K562 (cell line): ENCODE data around the gene SND1. TPM values are rescaled to one million over a fixed set of nuclear protein-coding genes. Genes with fewer than 3 reads are reported as not detected.

Source experiments
- ATF7 ChIP-seq: fragments of 450-650 bp; IDR thresholded peaks from 2 replicates; pipeline ENCODE4 v1.7.1; 2014; ENCODE audit warnings: mild to moderate bottlenecking, moderate library complexity
- BRCA1 ChIP-seq, 2 experiments: fragments of 450-650 bp in 1 of 2; sonication (generic) in 1 of 2; formaldehyde crosslinking in 1 of 2; IDR thresholded peaks; 2 replicates each; pipeline versions ENCODE4 v1.5.0 to v1.6.1; 2017 to 2020; ENCODE audit warnings: mild to moderate bottlenecking in 1 of 2, missing genetic modification reagents in 1 of 2
- C11orf30 ChIP-seq: fragments of 450-650 bp; IDR thresholded peaks from 2 replicates; pipeline ENCODE4 v1.6.1; 2016; ENCODE audit warnings: low read depth, mild to moderate bottlenecking
- ESRRA ChIP-seq: fragments of 450-650 bp; IDR thresholded peaks from 2 replicates; pipeline ENCODE4 v1.6.1; 2014; ENCODE audit warnings: low read depth, mild to moderate bottlenecking, moderate library complexity, borderline replicate concordance
- FOXK2 ChIP-seq, 2 experiments: fragments of 450-650 bp; IDR thresholded peaks in 1 of 2; conservative IDR thresholded peaks in 1 of 2; 2 replicates each; pipeline ENCODE4 v1.6.1; 2016; ENCODE audit warnings: low read depth in 2 of 2, mild to moderate bottlenecking in 1 of 2
- GABPA ChIP-seq: fragments of 200-800 bp; sonication (Bioruptor generic); conservative IDR thresholded peaks from 2 replicates; pipeline ENCODE4 v1.6.1; 2016; ENCODE audit warnings: low read depth, missing genetic modification characterization, missing compliant biosample characterization
- HDAC1 ChIP-seq, 2 experiments: fragments of 450-650 bp; IDR thresholded peaks; 2 replicates each; pipeline ENCODE4 v1.6.1; 2016 to 2017; ENCODE audit warnings: inconsistent platforms in 1 of 2, mild to moderate bottlenecking in 1 of 2, moderate library complexity in 1 of 2
- KDM5B ChIP-seq: fragments of 200-600 bp; sonication (generic); IDR thresholded peaks from 2 replicates; pipeline ENCODE4 v1.6.1; 2012; ENCODE audit warnings: low read depth, mild to moderate bottlenecking, moderate library complexity, low read length, control low read depth, inconsistent platforms; ENCODE audit not compliant: insufficient replicate concordance
- MAZ ChIP-seq, 2 experiments: fragments of 450-650 bp in 1 of 2; sonication (generic) in 1 of 2; formaldehyde crosslinking; IDR thresholded peaks in 1 of 2; conservative IDR thresholded peaks in 1 of 2; 2 replicates each; pipeline versions ENCODE4 v1.4.0 to v1.5.0; 2020; ENCODE audit warnings: mild to moderate bottlenecking in 1 of 2, missing genetic modification reagents in 1 of 2
- NELFE ChIP-seq: IDR thresholded peaks from 2 replicates; pipeline ENCODE4 v1.6.1; 2011; ENCODE audit warnings: mild to moderate bottlenecking; ENCODE audit not compliant: insufficient read depth, insufficient read length
- NR4A1 ChIP-seq, 2 experiments: fragments of 250-450 bp in 1 of 2; fragments of 450-650 bp in 1 of 2; sonication (Bioruptor Pico) in 1 of 2; IDR thresholded peaks; 2 replicates each; pipeline versions ENCODE4 v1.4.0 to v1.6.1; 2016 to 2020; ENCODE audit warnings: mild to moderate bottlenecking in 2 of 2, missing compliant biosample characterization in 1 of 2, missing genetic modification characterization in 1 of 2, moderate library complexity in 1 of 2
- NUFIP1 ChIP-seq: fragments of 450-650 bp; IDR thresholded peaks from 2 replicates; pipeline ENCODE4 v1.6.1; 2018; ENCODE audit not compliant: partially characterized antibody
- PHF21A ChIP-seq: fragments of 450-650 bp; IDR thresholded peaks from 2 replicates; pipeline ENCODE4 v1.6.1; 2017; ENCODE audit warnings: low read depth, borderline replicate concordance
- POLR2G ChIP-seq: fragments of 200-400 bp; formaldehyde crosslinking; IDR thresholded peaks from 2 replicates; pipeline ENCODE4 v1.6.1; 2017; ENCODE audit warnings: low read depth, mild to moderate bottlenecking, antibody characterized with exemption, low read length, moderate library complexity
- POLR3A ChIP-seq: IDR thresholded peaks from 2 replicates; pipeline ENCODE4 v1.6.1; 2011; ENCODE audit warnings: borderline replicate concordance, mild to moderate bottlenecking, moderate library complexity; ENCODE audit not compliant: insufficient read length, insufficient read depth; ENCODE audit errors: extremely low read depth
- PTRF ChIP-seq: fragments of 450-650 bp; IDR thresholded peaks from 2 replicates; pipeline ENCODE4 v1.6.1; 2016; ENCODE audit warnings: mild to moderate bottlenecking, missing genetic modification characterization, missing compliant biosample characterization
- RBM39 ChIP-seq: fragments of 200-400 bp; formaldehyde crosslinking; optimal IDR thresholded peaks from 2 replicates; pipeline ENCODE3; 2018; ENCODE audit warnings: low read depth, low read length
- SNIP1 ChIP-seq: fragments of 450-650 bp; IDR thresholded peaks from 2 replicates; pipeline ENCODE4 v1.7.1; 2017; ENCODE audit warnings: low read depth, mild to moderate bottlenecking
- SRF ChIP-seq, 2 experiments: fragments of 250-450, 450-650 bp in 1 of 2; sonication (Bioruptor Pico) in 1 of 2; sonication (generic) in 1 of 2; formaldehyde crosslinking; IDR thresholded peaks; 2 replicates each; pipeline versions ENCODE4 v1.5.0 to v1.5.1; 2020 to 2022; ENCODE audit warnings: mild to moderate bottlenecking in 1 of 2, missing genetic modification reagents in 1 of 2
- SRSF3 ChIP-seq: fragments of 200-400 bp; formaldehyde crosslinking; IDR thresholded peaks from 2 replicates; pipeline ENCODE4 v1.6.1; 2016; ENCODE audit warnings: mild to moderate bottlenecking, low read length, moderate library complexity; ENCODE audit not compliant: insufficient read depth
- SUPT5H ChIP-seq: fragments of 450-650 bp; IDR thresholded peaks from 2 replicates; pipeline ENCODE4 v1.6.1; 2016
- TCF15 ChIP-seq: fragments of 250-450 bp; sonication (Bioruptor Pico); IDR thresholded peaks from 2 replicates; pipeline ENCODE4 v1.8.0; 2022; ENCODE audit warnings: moderate library complexity, mild to moderate bottlenecking, inconsistent platforms
- ZKSCAN1 ChIP-seq: fragments of 150-350 bp; IDR thresholded peaks from 2 replicates; pipeline ENCODE4 v1.6.1; 2016; ENCODE audit warnings: low read depth, low read length
- ZNF197 ChIP-seq: fragments of 200-800 bp; sonication (Bioruptor generic); IDR thresholded peaks from 2 replicates; pipeline ENCODE4 v1.6.1; 2016; ENCODE audit warnings: low read depth, missing genetic modification characterization, missing compliant biosample characterization
- ZNF212 ChIP-seq: fragments of 450-650 bp; formaldehyde crosslinking; IDR thresholded peaks from 2 replicates; pipeline ENCODE4 v1.4.0; 2020; ENCODE audit warnings: mild to moderate bottlenecking
- ZNF79 ChIP-seq: fragments of 250-450 bp; sonication (Bioruptor Pico); IDR thresholded peaks from 2 replicates; pipeline ENCODE4 v1.4.0; 2020; ENCODE audit warnings: low read depth, mild to moderate bottlenecking, moderate library complexity
- ZZZ3 ChIP-seq: fragments of 450-650 bp; IDR thresholded peaks from 2 replicates; pipeline ENCODE4 v1.6.1; 2016; ENCODE audit warnings: antibody characterized with exemption, mild to moderate bottlenecking, moderate library complexity
- polyA plus RNA-seq, 8 experiments: library from polyadenylated mRNA; depleted of rRNA in 4 of 8; stranded (reverse) in 5 of 8; unstranded in 3 of 8; fragments of >200 nt; fragmentation: Nextera tagmentation in 2 of 8; fragmentation: Illumina TruSeq in 1 of 8; extraction: Ambion mirVana in 2 of 8; extraction: Trizol in 1 of 8; gene quantifications; 2 replicates each; pipeline versions ENCODE4 v1.2.1 to v1.2.3, GENCODE V29; 2011 to 2014; ENCODE audit warnings: inconsistent platforms in 1 of 8, missing spikeins in 1 of 8
- total RNA-seq, 7 experiments: library from RNA; depleted of rRNA in 6 of 7; stranded (reverse); fragments of >200 nt in 6 of 7; fragmentation: Illumina TruSeq in 2 of 7; extraction: Trizol in 2 of 7; gene quantifications; 2 replicates each; pipeline versions ENCODE4 v1.2.1 to v1.2.3, GENCODE V29; 2011 to 2021; ENCODE audit warnings: low replicate concordance in 1 of 7
- TF ChIP-seq, protein P1 (sequence below): sonication (generic); formaldehyde crosslinking; IDR thresholded peaks from 2 replicates; pipeline ENCODE4 v1.8.1; 2023; ENCODE audit warnings: mild to moderate bottlenecking, missing genetic modification reagents

Gene SND1
- total and polyA plus RNA-seq, 9 of the 15 experiments (the other 6 are each of a cell fraction or from before 2014, with no cell fraction given): 46.5 to 307 (median 191) TPM

DNA sequence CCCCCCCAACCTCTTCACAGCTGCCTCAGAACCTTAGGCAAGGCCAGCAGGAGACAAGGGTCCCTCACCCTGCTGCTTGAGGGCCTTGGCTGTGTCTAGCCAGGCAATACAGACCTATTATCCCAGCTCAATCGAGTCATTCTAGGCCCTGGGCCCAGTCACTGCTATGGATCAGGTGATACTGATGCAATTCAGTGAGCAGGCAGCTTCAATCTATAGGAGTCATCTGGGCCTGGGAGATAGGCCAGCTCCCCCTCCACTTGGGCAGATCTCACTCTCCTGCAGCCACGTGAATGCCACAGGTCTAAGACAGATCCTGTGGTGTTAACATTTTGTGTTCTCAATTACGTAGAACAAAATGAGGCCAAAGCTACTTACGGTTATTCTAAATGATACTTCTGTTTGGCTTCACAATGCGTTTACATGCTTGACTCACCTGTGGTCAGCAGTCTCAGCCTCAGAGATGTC lies 447.2 kb downstream of the SND1 start (continued):
- 0 out of 4 replicates have a peak, but pooled peaks of 1 of the 2 experiments have one; percentile 36 for TF ChIP-seq SRF (CRISPR knock-in tag; IDR thresholded peaks at IDR 0.05)
- TF ChIP-seq, protein P1, sequence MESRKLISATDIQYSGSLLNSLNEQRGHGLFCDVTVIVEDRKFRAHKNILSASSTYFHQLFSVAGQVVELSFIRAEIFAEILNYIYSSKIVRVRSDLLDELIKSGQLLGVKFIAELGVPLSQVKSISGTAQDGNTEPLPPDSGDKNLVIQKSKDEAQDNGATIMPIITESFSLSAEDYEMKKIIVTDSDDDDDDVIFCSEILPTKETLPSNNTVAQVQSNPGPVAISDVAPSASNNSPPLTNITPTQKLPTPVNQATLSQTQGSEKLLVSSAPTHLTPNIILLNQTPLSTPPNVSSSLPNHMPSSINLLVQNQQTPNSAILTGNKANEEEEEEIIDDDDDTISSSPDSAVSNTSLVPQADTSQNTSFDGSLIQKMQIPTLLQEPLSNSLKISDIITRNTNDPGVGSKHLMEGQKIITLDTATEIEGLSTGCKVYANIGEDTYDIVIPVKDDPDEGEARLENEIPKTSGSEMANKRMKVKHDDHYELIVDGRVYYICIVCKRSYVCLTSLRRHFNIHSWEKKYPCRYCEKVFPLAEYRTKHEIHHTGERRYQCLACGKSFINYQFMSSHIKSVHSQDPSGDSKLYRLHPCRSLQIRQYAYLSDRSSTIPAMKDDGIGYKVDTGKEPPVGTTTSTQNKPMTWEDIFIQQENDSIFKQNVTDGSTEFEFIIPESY (CRISPR knock-in tag): 0 out of 2 replicates have a peak, but pooled peaks have one; percentile 53
- no peak for TF ChIP-seq PHF21A
- TF ChIP-seq ZNF79: no peak
- TF ChIP-seq POLR2G: no peak
- TF ChIP-seq C11orf30: peak; percentile 24; the same call in 1 of the 2 replicates
- no peak for TF ChIP-seq TCF15
- peak in 1 of 2 experiments; percentile 48; a peak in 1 of 4 replicates for TF ChIP-seq HDAC1 (IDR thresholded peaks at IDR 0.05)
- no peak for TF ChIP-seq ZZZ3
- no peak for TF ChIP-seq GABPA (tag)
- no peak for TF ChIP-seq BRCA1 (IDR thresholded peaks at IDR 0.05)
- no peak for TF ChIP-seq BRCA1 (CRISPR knock-in tag; IDR thresholded peaks at IDR 0.05)
- peak; percentile 92 for TF ChIP-seq ATF7
- TF ChIP-seq NELFE: no peak
- TF ChIP-seq SUPT5H: no peak
- no peak for TF ChIP-seq SRSF3
- TF ChIP-seq MAZ (CRISPR knock-in tag; conservative IDR thresholded peaks at IDR 0.05 in 1 of 2, IDR thresholded peaks at IDR 0.05 in 1 of 2): no peak; a peak in 2 of 4 replicates
- peak in 1 of 2 experiments; percentile 30; a peak in 1 of 4 replicates for TF ChIP-seq FOXK2 (conservative IDR thresholded peaks at IDR 0.05 in 1 of 2, IDR thresholded peaks at IDR 0.05 in 1 of 2; ENCODE audit: low read depth in 2 of 2)
- no peak for TF ChIP-seq NUFIP1
- no peak for TF ChIP-seq ZKSCAN1
- no peak for TF ChIP-seq PTRF (tag)
- TF ChIP-seq KDM5B: no peak
- TF ChIP-seq NR4A1 (CRISPR knock-in tag; IDR thresholded peaks at IDR 0.05): no peak
- TF ChIP-seq NR4A1 (tag; IDR thresholded peaks at IDR 0.05): no peak
- TF ChIP-seq POLR3A: no peak
- peak; percentile 38; the same call in 1 of the 2 replicates for TF ChIP-seq ESRRA
- peak; percentile 84 for TF ChIP-seq ZNF197 (CRISPR knock-in tag)
- no peak for TF ChIP-seq ZNF212 (CRISPR knock-in tag)
- no peak for TF ChIP-seq RBM39
- TF ChIP-seq SNIP1: no peak
